Activated CD8-positive, alpha-beta T cell treated with anti-CD3 and anti-CD28 coated beads for 36 hours (primary cell): ENCODE results near the gene TMPRSS12. TPM values are rescaled to one million over a fixed set of nuclear protein-coding genes. Genes with fewer than 3 reads are reported as not detected.
"Not testable (repeated sequence)": the region's sequence is repeated elsewhere in the genome, so short reads cannot be mapped to it uniquely, and the experiment has no call there.

Experiments
- ATAC-seq: fragments of 200-7000 bp; cut with Tn5 transposase; one replicate; pipeline ENCODE4 v1.10.0; 2021; ENCODE audit warnings: mild to moderate bottlenecking, moderate library complexity
- CTCF ChIA-PET: fragments of 350-600 bp; sonication (Branson Sonifier 250); formaldehyde crosslinking; loops from one replicate; lab custom pipeline; 2021; ENCODE audit warnings: antibody characterized with exemption; lab: Charles Lee
- POLR2A ChIA-PET: fragments of 350-600 bp; sonication (Branson Sonifier 250); formaldehyde crosslinking; loops from one replicate; lab custom pipeline; 2021; ENCODE audit warnings: antibody characterized with exemption; lab: Charles Lee
- DNase-seq: peaks from one replicate; pipeline ENCODE4 v3.0.0-alpha.2; 2020
- H3K27ac Mint-ChIP-seq: one replicate; pipeline ENCODE4 v1.8.0; 2021; ENCODE audit warnings: mild to moderate bottlenecking, mixed read lengths
- H3K27me3 Mint-ChIP-seq: one replicate; pipeline ENCODE4 v1.8.0; 2021; ENCODE audit warnings: mixed read lengths
- H3K36me3 Mint-ChIP-seq: one replicate; pipeline ENCODE4 v1.8.0; 2021; ENCODE audit warnings: low read depth, mixed read lengths
- H3K4me1 Mint-ChIP-seq: one replicate; pipeline ENCODE4 v1.8.0; 2021; ENCODE audit warnings: low read depth, mixed read lengths
- H3K4me3 Mint-ChIP-seq: one replicate; pipeline ENCODE4 v1.8.0; 2021; ENCODE audit warnings: mild to moderate bottlenecking, moderate library complexity, mixed read lengths
- H3K9me3 Mint-ChIP-seq: one replicate; pipeline ENCODE4 v1.8.0; 2021; ENCODE audit warnings: mixed read lengths
- CTCF ChIP-seq: fragments of 200-600 bp; IDR thresholded peaks from one replicate; pipeline ENCODE4 v1.8.0; 2022; ENCODE audit warnings: antibody characterized with exemption, mild to moderate bottlenecking
- intact Hi-C: fragments of 100-400 bp; cut with micrococcal nuclease; formaldehyde crosslinking; loops from one replicate; pipeline ENCODE4 v1.10.0; 2022
- total RNA-seq, 2 experiments: library from RNA; stranded (reverse); gene quantifications; one replicate each; pipeline ENCODE4 v1.2.3, GENCODE V29; 2021

TMPRSS12 gene
- not detected for total RNA-seq

- ChIA-PET POLR2A (no interaction called here), CTCF (no interaction called here)
- Mint-ChIP-seq H3K9me3 (peaks cover 10% of the 10 kb centered on the region), H3K27me3 (peaks cover 9% of the 10 kb centered on the region), H3K36me3 (no peaks in the 10 kb centered on the region), H3K27ac (no peak within 1 kb of the TSS), H3K4me1 (no peaks in the 10 kb centered on the region), H3K4me3 (no peak within 1 kb of the TSS)
- DNase-seq, result no peak
- ATAC-seq, result no peak
- no peak for TF ChIP-seq CTCF
- intact Hi-C loops, result no loop called here
Observed at GRCh38 chr12:50842637-50843493, at the start of gene TMPRSS12. TMPRSS12 (plus strand) TSS chr12:50842926; CDS start chr12:50842965, 39 bp downstream.

GRCh38 chr12:50799908-50800307, 42.8 kb upstream of the TMPRSS12 start:
- Mint-ChIP-seq H3K27me3 (no peaks in the 10 kb centered on the region), H3K36me3 (peaks cover 55% of the 10 kb centered on the region), H3K4me1 (no peaks in the 10 kb centered on the region), H3K27ac (no peak overlapping the region), H3K4me3 (no peak overlapping the region), H3K9me3 (peaks cover 14% of the 10 kb centered on the region)
- intact Hi-C loops, result no loop called here
- no peak for DNase-seq
- POLR2A ChIA-PET, result interaction anchor here (1.4 kb wide), 1 partner anchor 22 kb away, joined by 3 read pairs; no protein-coding TSS in a partner anchor
- no peak for ATAC-seq
- no peak for TF ChIP-seq CTCF
- CTCF ChIA-PET, result no interaction called here

GRCh38 chr12:50803230-50803875, 39.4 kb upstream of the TMPRSS12 start:
- ChIA-PET CTCF (interaction anchor here (1.0 kb wide), 1 partner anchor 39 kb away, joined by 3 read pairs; the partner anchor contains the start of gene ATF1), POLR2A (no interaction called here)
- no peak for ATAC-seq
- Mint-ChIP-seq H3K27me3 (no peaks in the 10 kb centered on the region), H3K9me3 (peaks cover 14% of the 10 kb centered on the region), H3K4me3 (no peak overlapping the region), H3K27ac (no peak overlapping the region), H3K36me3 (peaks cover 35% of the 10 kb centered on the region), H3K4me1 (no peaks in the 10 kb centered on the region)
- DNase-seq, result no peak
- no peak for TF ChIP-seq CTCF
- intact Hi-C loops, result no loop called here

- H3K36me3 Mint-ChIP-seq, result peaks cover 18% of the 10 kb centered on the region
- no peak overlapping the region for H3K27ac Mint-ChIP-seq
- no peaks in the 10 kb centered on the region for H3K27me3 Mint-ChIP-seq
- ChIA-PET CTCF (no interaction called here), POLR2A (no interaction called here)
- TF ChIP-seq CTCF, result no peak
- DNase-seq (no peak), ATAC-seq (no peak)
- H3K9me3 Mint-ChIP-seq, result no peaks in the 10 kb centered on the region
- no peaks in the 10 kb centered on the region for H3K4me1 Mint-ChIP-seq
- H3K4me3 Mint-ChIP-seq, result no peak overlapping the region
- intact Hi-C loops, result no loop called here
Observed at GRCh38 chr12:50806176-50806575, 36.5 kb upstream of the TMPRSS12 start.

GRCh38 chr12:50809131-50809530, 33.6 kb upstream of the TMPRSS12 start:
- H3K27ac Mint-ChIP-seq, H3K4me3 Mint-ChIP-seq, intact Hi-C loops, POLR2A ChIA-PET, DNase-seq, H3K4me1 Mint-ChIP-seq, ATAC-seq, H3K9me3 Mint-ChIP-seq, H3K27me3 Mint-ChIP-seq: not testable (repeated sequence)
- H3K36me3 Mint-ChIP-seq, result peaks cover 18% of the 10 kb centered on the region
- CTCF ChIA-PET, result interaction anchor here (1.0 kb wide), 1 partner anchor 70 kb away, joined by 3 read pairs; no protein-coding TSS in a partner anchor

- H3K9me3 Mint-ChIP-seq, intact Hi-C loops, H3K27ac Mint-ChIP-seq, POLR2A ChIA-PET, CTCF ChIA-PET, H3K4me3 Mint-ChIP-seq, ATAC-seq, H3K4me1 Mint-ChIP-seq, DNase-seq, H3K27me3 Mint-ChIP-seq: not testable (repeated sequence)
- peaks cover 30% of the 10 kb centered on the region for H3K36me3 Mint-ChIP-seq
Observed at GRCh38 chr12:50814921-50815320, 27.8 kb upstream of the TMPRSS12 start.
